OCI-LY7 (cell line): ENCODE data around the gene ANXA4. TPM values are rescaled to one million over a fixed set of nuclear protein-coding genes. Genes with fewer than 3 reads are reported as not detected.
"Not testable (repeated sequence)": the region's sequence is repeated elsewhere in the genome, so short reads cannot be mapped to it uniquely, and the experiment has no call there.

Experiments used
- BruUV-seq: library from RNA; stranded (reverse); fragments of 400-500 nt; replicated peaks from 2 replicates; lab custom pipeline; 2021; lab: Mats Ljungman, UMichigan
- CTCF ChIA-PET: fragments of 300-600 bp; sonication (Branson Sonifier 250); formaldehyde crosslinking; loops from one replicate; lab custom pipeline; 2022; ENCODE audit warnings: antibody characterized with exemption; ENCODE audit not compliant: unreplicated experiment; lab: Charles Lee
- POLR2A ChIA-PET: fragments of 300-600 bp; sonication (Branson Sonifier 250); formaldehyde crosslinking; loops from one replicate; lab custom pipeline; 2022; ENCODE audit warnings: antibody characterized with exemption; lab: Charles Lee
- DNase-seq: peaks from one replicate; pipeline ENCODE4 v3.0.0-alpha.2; 2015; ENCODE audit warnings: low spot score
- H2AFZ ChIP-seq: fragments of 200-600 bp; sonication (generic), shearing (Covaris generic); 2 replicates; pipeline ENCODE4 v1.6.1; 2014; ENCODE audit warnings: mild to moderate bottlenecking, antibody characterized with exemption, low read length, moderate library complexity
- H3K27ac ChIP-seq: fragments of 200-600 bp; sonication (generic); 2 replicates; pipeline ENCODE4 v1.5.1; 2014; ENCODE audit warnings: mixed run types, low read depth, mild to moderate bottlenecking, moderate library complexity, low read length, inconsistent platforms; ENCODE audit not compliant: poor library complexity, severe bottlenecking
- H3K36me3 ChIP-seq: fragments of 200-600 bp; sonication (generic); 2 replicates; pipeline ENCODE4 v1.6.1; 2014; ENCODE audit warnings: mild to moderate bottlenecking, antibody characterized with exemption, low read length, moderate library complexity, mixed read lengths; ENCODE audit not compliant: insufficient read depth
- H3K4me1 ChIP-seq: fragments of 200-600 bp; sonication (generic); 2 replicates; pipeline ENCODE4 v1.5.1; 2014; ENCODE audit warnings: mild to moderate bottlenecking, low read length; ENCODE audit not compliant: insufficient read depth, poor library complexity, severe bottlenecking
- H3K4me2 ChIP-seq: fragments of 200-600 bp; sonication (generic); 2 replicates; pipeline ENCODE4 v1.6.1; 2014; ENCODE audit warnings: mild to moderate bottlenecking, low read length
- H3K4me3 ChIP-seq: fragments of 200-600 bp; sonication (generic); 2 replicates; pipeline ENCODE4 v1.5.1; 2014; ENCODE audit warnings: mild to moderate bottlenecking, low read depth, low read length; ENCODE audit not compliant: poor library complexity, severe bottlenecking
- H3K79me2 ChIP-seq: fragments of 200-600 bp; sonication (generic); 2 replicates; pipeline ENCODE4 v1.6.1; 2016; ENCODE audit warnings: low read depth, mild to moderate bottlenecking, low read length, moderate library complexity, mixed read lengths; ENCODE audit not compliant: insufficient read depth
- H3K9me2 ChIP-seq: fragments of 200-600 bp; sonication (generic); 2 replicates; pipeline ENCODE4 v1.6.1; 2016; ENCODE audit warnings: mild to moderate bottlenecking, low read length, mixed read lengths; ENCODE audit not compliant: insufficient read depth
- H3K9me3 ChIP-seq: fragments of 200-600 bp; sonication (generic); 2 replicates; pipeline ENCODE4 v1.6.1; 2014; ENCODE audit warnings: mild to moderate bottlenecking, mixed run types, low read length, mixed read lengths
- H4K20me1 ChIP-seq: fragments of 200-600 bp; sonication (generic); 2 replicates; pipeline ENCODE4 v1.6.1; 2014; ENCODE audit warnings: mild to moderate bottlenecking, antibody characterized with exemption, low read length, moderate library complexity, mixed read lengths; ENCODE audit not compliant: insufficient read depth
- EZH2phosphoT487 ChIP-seq: fragments of 200-600 bp; sonication (generic); IDR thresholded peaks from 2 replicates; pipeline ENCODE4 v1.6.1; 2018; ENCODE audit warnings: low read depth, borderline replicate concordance, mild to moderate bottlenecking, mixed run types, antibody characterized with exemption, low read length, moderate library complexity, mixed read lengths
- intact Hi-C: fragments of 100-400 bp; cut with micrococcal nuclease; formaldehyde crosslinking; loops from one replicate; pipeline ENCODE4 v1.10.0; 2022; ENCODE audit not compliant: unreplicated experiment
- total RNA-seq, 2 experiments: library from RNA; depleted of rRNA in 1 of 2; stranded (reverse); fragments of >200 nt in 1 of 2; shearing (Covaris generic) in 1 of 2; gene quantifications; 2 replicates each; pipeline ENCODE4 v1.2.3, GENCODE V29; 2014 to 2022
- TF ChIP-seq, protein P1 (sequence below): fragments of 200-600 bp; sonication (generic); conservative IDR thresholded peaks from 2 replicates; pipeline ENCODE4 v1.5.1; 2014; ENCODE audit warnings: mild to moderate bottlenecking, antibody characterized with exemption, low read length, moderate library complexity, mixed read lengths

ANXA4 gene
- total RNA-seq, 2 experiments from 2014 or later: 0.38 to 3.5 TPM

DNA sequence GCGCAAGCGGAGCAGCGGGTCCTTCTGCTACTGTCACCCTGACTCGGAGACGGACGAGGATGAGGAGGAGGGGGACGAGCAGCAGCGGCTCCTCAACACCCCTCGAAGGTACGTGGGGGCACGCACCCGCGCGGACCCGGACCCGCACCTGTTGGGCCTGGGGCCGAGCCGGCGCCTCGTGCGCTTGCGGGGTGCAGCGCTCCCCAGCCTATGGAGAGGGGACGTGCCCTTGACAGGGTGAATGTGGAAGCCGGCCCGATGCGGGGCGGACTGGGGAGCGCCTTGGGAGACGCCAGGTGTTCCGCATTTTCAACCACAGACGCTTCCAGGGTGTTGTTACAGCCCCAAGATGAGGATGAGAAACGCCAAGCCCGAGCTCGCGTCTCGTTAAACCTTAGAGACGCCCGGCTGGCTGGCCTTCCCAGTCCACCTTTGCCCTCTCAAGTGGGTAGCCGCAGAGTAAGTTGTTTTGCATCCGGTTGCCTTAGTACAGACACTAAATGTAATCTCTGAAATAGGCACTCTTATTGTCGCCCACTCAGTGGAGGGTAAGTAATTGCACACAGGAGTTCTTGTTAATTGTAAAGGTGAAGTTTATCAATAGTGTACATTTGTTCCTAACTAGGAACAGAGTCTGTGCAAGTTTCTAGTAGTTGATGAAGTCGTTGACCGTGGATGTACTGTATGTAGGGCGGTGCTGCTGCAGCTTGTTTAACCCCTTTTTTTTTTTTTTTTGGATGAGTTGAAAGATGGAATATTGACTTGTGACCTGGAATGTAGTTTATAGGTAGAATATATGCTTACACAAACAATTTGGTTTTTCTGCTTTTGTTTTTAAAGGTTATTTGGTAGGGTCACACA, 88.3 kb downstream of the ANXA4 start:
- Histone ChIP-seq H2AFZ (peak overlapping the region; percentile 99; the same call in 1 of the 2 replicates), H3K79me2 (peaks cover 53% of the 10 kb centered on the region), H3K27ac (peak overlapping the region; percentile 27), H3K4me3 (peak overlapping the region; percentile 94), H3K9me2 (no peaks in the 10 kb centered on the region), H3K36me3 (peaks cover 39% of the 10 kb centered on the region), H3K4me1 (peaks cover 27% of the 10 kb centered on the region), H3K9me3 (no peaks in the 10 kb centered on the region), H3K4me2 (peak overlapping the region; percentile 83), H4K20me1 (peaks cover 8% of the 10 kb centered on the region)
- BruUV-seq: no TSS peak
- DNase-seq: peak; percentile 53
- CTCF ChIA-PET: no interaction called here
- POLR2A ChIA-PET: interaction anchor here (0.5 to 1.3 kb wide), 2 partner anchors 18 to 105 kb away, joined by 3 read pairs; no protein-coding TSS in a partner anchor
- intact Hi-C loops: loop anchor here (5.0 kb wide), 1 partner anchor 257 kb away; the partner anchor contains the start of gene PCBP1
- TF ChIP-seq, protein P1, sequence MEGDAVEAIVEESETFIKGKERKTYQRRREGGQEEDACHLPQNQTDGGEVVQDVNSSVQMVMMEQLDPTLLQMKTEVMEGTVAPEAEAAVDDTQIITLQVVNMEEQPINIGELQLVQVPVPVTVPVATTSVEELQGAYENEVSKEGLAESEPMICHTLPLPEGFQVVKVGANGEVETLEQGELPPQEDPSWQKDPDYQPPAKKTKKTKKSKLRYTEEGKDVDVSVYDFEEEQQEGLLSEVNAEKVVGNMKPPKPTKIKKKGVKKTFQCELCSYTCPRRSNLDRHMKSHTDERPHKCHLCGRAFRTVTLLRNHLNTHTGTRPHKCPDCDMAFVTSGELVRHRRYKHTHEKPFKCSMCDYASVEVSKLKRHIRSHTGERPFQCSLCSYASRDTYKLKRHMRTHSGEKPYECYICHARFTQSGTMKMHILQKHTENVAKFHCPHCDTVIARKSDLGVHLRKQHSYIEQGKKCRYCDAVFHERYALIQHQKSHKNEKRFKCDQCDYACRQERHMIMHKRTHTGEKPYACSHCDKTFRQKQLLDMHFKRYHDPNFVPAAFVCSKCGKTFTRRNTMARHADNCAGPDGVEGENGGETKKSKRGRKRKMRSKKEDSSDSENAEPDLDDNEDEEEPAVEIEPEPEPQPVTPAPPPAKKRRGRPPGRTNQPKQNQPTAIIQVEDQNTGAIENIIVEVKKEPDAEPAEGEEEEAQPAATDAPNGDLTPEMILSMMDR: no peak
- TF ChIP-seq EZH2phosphoT487: no peak

DNA sequence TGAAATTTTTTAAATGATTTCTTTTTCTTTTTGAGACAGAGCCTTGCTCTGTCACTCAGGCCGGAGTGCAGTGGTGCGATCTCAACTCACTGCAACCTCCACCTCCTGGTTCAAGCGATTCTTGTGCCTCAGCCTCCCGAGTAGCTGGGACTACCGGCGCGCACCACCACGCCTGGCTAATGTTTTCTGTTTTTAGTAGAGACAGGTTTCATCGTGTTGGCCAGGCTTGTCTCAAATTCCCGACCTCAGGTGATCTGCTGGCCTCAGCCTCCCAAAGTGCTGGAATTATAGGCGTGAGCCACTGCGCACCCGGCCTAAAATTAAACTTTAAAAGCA, 88.9 kb downstream of the ANXA4 start:
- Histone ChIP-seq H3K79me2 (peaks cover 59% of the 10 kb centered on the region), H3K36me3 (peaks cover 44% of the 10 kb centered on the region), H3K4me2 (peak overlapping the region; percentile 83), H3K4me1 (peaks cover 32% of the 10 kb centered on the region), H3K4me3 (peak overlapping the region; percentile 94)
- CTCF ChIA-PET, DNase-seq, H3K27ac ChIP-seq, H3K9me2 ChIP-seq, BruUV-seq, H4K20me1 ChIP-seq, H2AFZ ChIP-seq, H3K9me3 ChIP-seq: not testable (repeated sequence)
- POLR2A ChIA-PET: interaction anchor here (0.5 to 1.3 kb wide), 3 partner anchors 18 to 106 kb away, joined by 3 read pairs; no protein-coding TSS in a partner anchor
- intact Hi-C loops: loop anchor here (5.0 kb wide), 1 partner anchor 256 kb away; the partner anchor contains the start of gene PCBP1

DNA sequence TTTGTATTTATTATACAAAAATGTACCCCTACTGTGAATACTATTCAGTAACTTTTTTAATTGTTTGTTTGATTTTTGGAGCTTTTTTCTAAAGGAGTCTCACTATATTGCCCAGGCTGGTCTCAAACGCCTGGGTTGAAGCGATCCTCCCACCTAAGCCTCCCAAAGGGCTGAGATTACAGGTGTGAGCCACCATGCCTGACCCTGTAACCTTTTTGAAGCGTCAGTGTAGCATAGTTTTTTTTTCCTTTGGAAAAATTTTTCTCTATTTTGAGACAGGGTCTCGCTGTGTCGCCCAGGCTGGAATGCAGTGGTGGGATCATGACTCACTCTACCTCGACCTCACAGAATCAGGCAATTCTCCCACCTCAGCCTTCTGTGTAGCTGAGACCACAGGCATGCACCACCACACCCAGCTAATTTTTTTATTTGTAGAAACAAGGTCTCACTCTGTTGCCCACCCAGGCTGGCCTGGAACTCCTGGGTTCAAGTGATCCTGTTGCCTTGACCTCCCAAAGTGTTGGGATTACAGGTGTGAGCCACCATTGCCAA, 89.5 kb downstream of the ANXA4 start:
- peaks cover 13% of the 10 kb centered on the region for H4K20me1 ChIP-seq
- H3K4me3 ChIP-seq: peak overlapping the region; percentile 94
- peaks cover 49% of the 10 kb centered on the region for H3K36me3 ChIP-seq
- no peak overlapping the region for H2AFZ ChIP-seq
- peaks cover 38% of the 10 kb centered on the region for H3K4me1 ChIP-seq
- POLR2A ChIA-PET: interaction anchor here (0.7 to 1.1 kb wide), 2 partner anchors 41 to 42 kb away, joined by 3 to 4 read pairs; no protein-coding TSS in a partner anchor
- H3K9me2 ChIP-seq: no peaks in the 10 kb centered on the region
- intact Hi-C loops: loop anchor here (5.0 kb wide), 1 partner anchor 256 kb away; the partner anchor contains the start of gene PCBP1
- no peak for DNase-seq
- H3K27ac ChIP-seq: no peak overlapping the region
- peaks cover 64% of the 10 kb centered on the region for H3K79me2 ChIP-seq
- no peak for TF ChIP-seq EZH2phosphoT487
- TF ChIP-seq, protein P1: no peak
- no peaks in the 10 kb centered on the region for H3K9me3 ChIP-seq
- BruUV-seq: no TSS peak
- H3K4me2 ChIP-seq: peak overlapping the region; percentile 83
- CTCF ChIA-PET: no interaction called here
